Midbrain (tissue), 1 donor: Measurements from ENCODE around the gene SH3PXD2B.
"Not testable (repeated sequence)": the region's sequence is repeated elsewhere in the genome, so short reads cannot be mapped to it uniquely, and the experiment has no call there.

Experiments
- DNase-seq: peaks from one replicate; lab custom pipeline; 2025; lab: John Stamatoyannopoulos, UW

The SH3PXD2B gene

DNA sequence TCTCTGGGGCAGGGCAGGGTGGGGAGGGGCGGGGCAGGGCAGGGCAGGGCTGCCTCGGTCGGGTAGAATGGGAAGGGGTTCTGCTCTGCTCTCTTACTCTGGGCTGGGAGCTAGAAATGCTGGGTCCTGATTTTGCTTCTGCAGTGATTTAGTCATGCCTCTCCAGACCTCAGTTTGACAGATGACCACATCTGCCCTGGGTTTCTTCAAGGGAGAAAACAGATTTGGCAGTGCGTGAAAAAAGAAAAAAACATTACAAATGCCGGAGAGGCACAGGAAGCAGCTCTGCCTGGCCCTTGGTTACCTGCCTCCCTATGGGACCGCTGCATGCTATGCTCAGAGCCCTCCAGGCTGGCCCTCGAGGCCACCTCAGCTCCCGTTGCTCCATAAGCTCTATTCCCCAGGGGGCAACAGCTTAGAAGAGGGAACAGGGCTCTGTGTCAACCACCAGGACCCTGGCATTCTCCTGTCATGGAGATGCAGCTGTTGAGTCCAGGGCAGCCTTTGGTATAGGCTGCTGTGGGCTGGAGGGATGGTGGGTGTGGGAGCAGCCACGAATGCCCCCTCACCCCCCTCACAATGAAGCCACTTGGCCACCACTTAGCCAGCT lies 117.5 kb downstream of the SH3PXD2B start:
- no peak for DNase-seq

DNA sequence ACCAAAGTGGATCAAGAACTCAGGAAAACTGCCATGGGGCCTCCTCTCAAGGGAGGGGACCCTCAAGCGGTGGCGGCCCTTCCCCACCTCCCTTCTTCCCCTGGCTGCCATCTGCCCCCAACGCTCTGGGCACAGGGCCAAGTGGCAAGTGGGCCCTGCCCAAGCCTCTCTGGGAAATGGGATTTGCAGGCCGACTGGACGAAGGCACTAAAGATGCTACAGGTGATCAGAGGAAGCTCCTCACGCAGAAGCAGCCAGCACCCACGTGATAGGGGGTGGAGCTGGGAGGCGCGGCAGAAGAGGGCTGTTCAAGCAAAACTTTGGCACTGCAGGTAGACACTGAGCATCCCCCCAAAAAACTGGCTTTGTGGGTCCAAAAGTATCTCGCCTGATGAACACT lies 118.1 kb downstream of the SH3PXD2B start:
- no peak for DNase-seq

DNA sequence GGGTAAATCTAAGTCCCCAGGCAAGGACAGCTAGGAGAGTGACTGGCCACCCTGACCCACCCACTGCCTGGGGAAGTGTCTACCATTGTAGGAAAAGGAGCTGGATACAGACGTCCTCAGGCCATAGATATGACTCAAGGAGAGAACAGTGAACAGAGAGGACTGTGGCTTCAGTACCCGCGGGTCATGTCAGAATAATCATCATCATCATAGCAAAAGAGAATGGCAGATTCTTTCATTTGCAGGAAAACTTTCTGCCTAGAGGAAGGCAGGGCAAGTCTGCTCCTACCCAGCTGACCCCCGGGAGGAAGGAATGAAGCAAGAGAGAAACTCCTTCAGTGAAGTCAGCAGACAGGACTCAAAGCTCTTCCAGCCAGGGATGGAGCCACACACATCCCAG lies 118.6 kb downstream of the SH3PXD2B start:
- DNase-seq, result no peak

DNA sequence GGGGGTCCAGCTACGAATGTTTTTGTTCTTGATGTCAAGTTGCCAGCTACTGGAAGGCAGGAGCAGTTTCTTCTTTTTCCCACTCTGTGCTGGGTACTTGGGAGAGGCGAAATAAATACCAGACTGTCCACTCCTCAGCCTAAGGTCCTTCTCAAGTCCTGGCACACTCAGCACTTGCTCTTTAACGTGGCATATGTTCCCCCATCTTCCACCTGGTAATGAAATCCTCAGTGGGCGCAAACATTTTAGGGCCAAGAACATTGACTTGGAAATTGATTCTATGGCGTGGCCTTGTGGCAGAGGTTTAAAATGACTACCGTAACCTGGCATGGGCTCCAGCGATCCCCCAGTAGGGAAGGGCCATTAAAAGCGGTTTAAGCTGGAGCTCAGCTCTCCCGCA lies 119.7 kb downstream of the SH3PXD2B start:
- DNase-seq, result no peak

DNA sequence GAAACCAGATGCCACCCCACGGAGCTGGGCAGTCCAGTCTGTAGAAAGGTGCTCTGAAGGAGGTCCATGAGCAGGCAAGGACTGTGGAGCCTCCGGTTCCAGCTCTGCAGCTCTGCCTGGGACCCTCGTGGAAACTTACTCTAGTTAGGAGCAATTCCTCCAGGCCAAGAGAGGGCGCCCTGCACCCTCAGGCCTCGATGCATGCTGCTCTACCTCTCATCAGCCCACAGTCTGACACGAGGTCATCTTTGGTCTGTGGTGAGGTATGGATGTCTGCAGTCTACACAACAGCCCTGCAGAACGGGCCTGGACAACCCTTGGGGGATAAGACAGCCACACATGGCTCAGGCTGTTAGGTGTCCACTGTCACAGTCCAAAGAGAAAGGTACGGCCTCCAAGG lies 120.1 kb downstream of the SH3PXD2B start:
- DNase-seq, result no peak

DNA sequence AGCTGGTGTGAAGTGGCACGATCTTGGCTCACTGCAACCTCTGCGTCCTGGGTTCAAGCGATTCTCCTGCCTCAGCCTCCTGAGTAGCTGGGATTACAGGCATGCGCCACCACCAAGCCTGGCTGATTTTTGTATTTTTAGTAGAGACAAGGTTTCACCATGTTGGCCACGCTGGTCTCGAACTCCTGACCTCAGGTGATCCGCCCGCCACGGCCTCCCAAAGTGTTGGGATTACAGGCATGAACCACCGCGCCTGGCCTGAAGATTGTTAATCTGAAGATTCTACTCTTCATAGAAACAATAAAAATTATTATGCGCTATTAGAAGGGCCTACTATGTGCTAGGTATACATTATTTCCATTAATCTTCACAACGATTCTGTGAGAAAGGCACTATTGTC lies 127.4 kb downstream of the SH3PXD2B start:
- not testable (repeated sequence) for DNase-seq

DNA sequence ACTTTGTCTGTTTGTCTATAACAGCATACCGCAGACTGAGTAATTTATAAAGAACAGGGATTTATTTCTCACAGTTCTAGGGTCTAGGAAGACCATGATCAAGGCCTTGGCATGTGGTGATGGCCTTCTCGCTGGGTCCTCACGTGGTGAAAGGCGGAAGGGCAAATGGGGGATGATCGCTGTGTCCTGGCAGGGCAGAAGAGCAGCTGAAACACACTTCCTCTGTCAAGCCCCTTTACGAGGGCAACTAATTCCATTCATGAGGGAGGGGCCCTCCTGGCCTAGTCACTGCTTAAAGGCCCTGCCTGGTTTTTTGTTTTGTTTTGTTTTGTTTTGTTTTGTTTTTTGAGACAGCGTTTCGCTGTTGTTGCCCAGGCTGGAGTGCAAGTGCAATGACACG lies 128.9 kb downstream of the SH3PXD2B start:
- no peak for DNase-seq

DNA sequence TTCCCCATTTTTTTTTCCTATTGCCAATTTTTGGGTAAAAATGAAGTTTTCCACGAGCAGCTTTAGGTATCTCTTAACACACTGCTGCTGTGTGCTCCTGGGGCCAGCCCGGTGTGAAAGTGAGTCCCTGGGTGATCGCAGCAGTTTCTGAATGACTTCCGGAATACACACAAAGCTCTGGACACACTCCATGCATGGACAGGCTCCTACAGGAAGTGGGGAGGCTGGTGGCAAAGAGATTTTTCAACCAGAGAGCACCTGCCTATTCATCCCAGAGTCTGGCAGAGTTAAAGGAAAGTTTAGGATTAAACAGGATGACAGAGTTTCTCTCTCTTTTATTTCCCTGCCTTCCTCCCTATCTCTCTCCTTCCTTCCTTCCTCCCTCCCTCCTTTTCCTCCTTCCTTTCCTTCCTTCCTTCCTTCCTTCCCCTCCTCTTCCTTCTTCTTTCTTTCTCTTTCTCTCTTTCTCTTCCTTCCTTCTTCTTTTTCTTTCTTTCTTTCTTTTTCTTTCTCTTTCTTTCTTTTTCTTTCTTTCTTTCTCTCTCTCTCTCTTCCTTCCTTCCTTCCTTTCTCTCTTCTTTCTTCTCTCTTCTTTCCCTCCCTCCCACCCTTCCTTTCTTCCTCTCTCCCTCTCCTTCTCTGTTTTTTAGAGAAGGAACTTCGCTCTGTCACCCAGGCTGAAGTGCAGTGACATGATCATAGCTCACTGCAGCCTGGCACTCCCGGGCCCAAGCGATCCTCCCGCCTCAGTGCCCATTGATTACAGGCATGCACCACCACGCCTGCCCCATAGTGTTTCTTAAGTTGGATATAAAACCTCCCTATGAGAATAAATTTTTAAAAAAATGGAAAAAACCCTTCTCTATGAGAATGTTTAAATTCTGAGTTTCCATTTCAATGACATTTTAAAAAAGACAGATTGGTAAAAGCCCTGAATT lies 132.0 kb downstream of the SH3PXD2B start:
- no peak for DNase-seq

DNA sequence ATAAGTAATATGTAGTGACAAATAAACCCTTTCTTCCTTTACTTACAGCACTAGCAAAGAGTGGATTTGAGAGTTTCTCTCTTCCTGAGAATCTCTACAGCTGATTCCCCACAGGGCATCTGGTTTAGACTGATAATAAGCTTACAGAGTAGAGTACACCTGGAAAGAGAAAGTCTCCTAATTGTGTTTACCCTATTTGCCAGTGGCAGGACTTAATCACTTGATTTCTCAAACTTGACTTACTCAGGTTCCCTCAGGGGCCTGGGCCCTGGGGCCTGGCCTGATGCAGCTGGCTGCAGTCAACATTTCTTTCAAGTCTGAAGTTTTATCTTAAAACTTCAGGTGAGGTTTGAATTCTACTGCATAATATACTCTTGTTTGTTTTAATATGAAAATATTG lies 132.7 kb downstream of the SH3PXD2B start:
- DNase-seq, result no peak

DNA sequence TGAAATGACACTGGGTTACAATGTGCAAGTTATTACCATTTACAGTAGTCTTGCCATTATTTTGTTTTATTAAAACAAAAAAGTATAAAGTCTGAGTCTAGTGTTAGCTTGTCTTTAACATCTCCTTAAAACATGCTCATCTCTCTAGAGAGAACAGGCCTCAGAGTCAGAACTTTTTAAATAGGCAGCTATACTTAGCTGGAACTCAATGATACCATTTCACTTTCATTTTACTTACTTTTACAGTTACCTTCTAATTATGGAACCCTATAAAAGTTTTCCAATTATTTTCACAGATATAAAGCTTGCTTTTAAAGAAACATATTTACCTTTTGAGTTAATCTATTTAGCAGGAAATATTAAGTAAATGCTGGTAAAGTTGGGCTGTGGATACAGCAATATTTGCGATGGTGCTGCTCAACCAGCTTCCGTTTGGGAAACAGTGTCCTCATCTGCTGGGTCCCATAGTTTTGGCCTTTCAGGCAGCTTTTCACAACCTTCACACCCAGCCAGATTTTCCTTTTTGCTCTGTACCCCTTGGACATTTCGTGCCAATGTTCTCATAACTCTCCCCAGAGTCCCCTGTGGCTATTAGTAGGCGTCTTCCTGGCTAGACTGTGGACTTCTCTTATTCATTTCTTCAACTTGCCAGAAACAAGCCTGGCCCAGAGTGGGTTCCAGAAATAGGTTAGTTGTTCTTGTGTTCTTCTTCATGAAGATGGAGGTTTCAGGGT lies 134.4 kb downstream of the SH3PXD2B start:
- DNase-seq, result no peak

DNA sequence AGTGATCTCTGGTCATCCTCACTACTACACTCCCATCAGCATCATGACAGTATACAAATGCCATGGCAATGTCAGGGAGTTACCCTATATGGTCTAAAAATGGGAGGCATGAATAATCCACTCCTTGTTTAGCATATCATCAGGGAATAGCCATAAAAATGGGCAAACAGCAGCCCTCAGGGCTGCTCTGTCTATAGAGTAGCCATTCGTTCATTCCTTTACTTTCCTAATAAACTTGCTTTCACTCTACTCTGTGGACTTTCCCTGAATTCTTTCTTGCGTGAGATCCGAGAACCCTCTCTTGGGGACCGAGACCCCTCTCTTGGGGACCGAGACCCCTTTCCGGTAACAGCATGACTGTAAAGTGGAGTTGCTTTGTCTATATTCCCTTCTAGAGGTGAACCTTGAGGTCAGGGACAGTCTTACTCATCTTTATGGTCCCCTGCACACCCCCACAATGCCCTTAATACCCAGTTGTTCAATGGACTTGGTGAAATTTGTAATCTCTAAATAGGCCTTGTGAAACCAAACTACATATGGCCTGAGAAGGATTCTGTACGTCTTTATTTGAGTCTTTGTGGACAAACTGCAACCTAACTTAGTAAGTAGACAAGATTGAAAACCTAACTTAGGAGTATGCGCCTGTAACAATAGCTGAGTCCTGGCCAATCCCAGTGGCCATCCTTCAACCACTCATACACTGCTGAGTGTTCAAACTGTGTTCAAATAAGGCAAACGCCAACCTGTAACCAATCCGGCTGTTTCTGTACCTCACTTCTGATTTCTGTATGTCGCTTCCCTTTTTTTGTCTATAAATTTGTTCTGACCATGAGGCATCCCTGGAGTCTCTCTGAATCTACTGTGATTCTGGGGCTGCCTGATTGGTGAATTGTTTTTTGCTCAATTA lies 138.5 kb downstream of the SH3PXD2B start:
- DNase-seq, result no peak

DNA sequence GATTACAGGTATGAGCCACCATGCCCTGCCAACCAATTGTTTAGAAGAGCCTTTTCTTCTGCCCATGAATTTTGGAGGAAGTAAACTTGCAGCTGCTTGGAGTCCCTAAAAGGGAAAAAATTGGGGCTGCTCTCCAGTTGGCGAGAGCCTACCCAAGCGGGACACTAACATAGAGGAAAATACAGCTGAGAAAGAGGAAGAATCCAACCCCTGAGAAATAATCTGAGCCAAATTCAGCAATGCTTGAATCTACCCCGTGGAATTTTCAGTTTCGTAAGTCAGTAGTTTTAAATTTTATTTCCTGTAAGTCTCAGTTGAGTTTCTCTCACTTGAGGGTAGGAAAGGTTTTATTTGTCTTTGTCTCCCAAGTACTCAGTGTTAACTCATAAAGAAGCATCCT lies 140.4 kb downstream of the SH3PXD2B start:
- no peak for DNase-seq

DNA sequence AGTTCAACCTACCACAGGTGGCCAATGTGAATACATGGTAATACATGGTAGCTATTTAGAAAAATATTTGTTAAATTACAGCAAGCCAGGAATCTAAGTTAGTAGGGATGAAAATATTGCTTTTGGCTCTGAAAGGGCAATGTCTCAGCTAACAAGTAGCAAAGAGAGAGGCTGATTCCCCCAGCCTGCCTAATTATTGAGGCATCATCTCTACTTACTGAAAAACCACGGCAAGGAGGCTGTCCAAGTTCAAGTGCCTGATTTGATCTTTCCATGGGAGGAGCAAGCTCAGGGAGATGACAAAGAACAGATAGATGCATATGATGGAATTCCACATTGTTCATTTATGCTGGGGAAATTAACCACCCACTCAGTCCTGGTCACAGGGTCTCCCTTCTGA lies 142.0 kb downstream of the SH3PXD2B start:
- no peak for DNase-seq

DNA sequence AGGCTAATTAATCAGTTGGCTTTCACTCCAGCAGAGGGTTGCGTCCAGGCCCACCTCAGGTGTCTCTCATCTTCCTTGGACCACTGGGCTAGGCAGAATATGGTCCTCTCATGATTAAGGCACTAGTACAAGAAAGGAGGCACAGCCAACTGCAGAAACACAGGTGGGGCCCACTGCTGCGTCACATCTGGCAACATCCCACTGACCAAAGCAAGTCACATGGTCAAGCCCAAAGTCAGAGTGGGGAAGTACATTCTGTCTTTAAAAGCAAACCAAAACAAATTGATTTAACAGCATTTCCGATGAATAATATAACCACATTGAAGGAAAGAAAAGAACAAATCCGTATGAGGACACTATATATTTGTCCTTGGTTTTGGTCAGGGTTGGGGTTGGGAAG lies 142.7 kb downstream of the SH3PXD2B start:
- DNase-seq, result no peak

DNA sequence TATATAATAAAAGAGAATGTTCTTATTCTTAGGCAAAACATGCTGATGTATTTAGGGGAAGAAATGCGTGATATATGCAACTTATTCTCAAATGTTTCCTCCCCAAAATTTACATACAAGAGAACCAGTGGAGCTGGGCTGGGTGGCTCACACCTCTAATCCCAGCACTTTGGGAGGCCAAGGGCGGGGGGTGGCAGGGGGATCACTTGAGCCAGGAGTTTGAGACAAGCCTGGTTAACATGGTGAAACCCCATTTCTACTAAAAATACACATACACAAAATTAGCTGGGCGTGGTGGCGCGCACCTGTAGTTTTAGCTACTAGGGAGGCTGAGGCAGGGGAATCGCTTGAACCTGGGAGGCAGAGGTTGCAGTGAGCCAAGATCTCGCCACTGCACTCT lies 143.3 kb downstream of the SH3PXD2B start:
- no peak for DNase-seq

DNA sequence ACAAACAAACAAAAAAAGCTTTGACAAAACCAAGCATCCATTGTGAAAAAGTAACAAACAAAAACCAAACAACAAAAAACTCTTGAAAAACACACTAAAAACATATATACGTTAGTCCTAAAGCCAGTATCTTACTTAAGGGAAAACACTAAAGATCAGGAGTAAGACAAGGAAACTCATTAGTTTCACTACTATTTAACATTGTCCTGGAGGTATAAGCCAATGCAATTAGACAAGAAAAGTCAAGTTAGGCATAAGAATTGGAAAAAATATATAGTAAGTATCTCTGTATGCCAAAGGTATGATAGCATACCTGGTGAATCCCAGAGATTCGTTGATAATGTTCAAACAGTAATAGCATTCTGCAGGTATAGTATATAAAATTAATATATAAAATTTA lies 148.9 kb downstream of the SH3PXD2B start:
- DNase-seq, result no peak

DNA sequence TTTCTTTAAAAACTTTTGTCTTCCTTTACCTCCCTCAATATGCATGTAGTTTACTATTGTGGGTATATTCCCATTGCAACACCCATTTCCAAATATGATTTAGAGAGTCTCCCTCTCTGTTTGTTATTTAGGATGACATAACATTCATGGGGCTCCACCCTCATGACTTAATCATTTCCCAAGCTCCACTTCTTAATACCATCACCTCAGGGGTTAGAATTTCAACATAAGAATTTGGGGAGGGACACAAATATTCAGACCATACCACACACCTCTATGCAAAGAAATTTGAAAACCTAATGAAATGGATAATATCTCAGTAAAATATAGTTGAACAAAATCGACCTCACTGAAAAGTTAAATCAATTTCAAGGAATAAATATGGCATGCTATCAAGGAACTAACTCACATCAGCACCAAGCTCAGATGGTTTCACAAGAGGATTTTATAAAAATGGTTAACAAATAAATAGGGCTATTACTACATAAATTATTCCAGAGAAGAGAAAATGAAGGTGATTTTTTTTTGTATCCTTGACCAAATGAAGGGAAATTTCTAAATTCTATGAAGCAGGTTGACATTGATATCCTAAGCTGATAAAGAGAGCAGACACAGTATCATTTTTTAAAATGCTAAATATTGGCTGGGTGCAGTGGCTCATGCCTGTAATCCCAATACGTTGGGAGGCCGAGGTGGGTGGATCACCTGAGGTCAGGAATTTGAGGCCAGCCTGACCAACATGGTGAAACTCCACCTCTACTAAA lies 150.6 kb downstream of the SH3PXD2B start:
- DNase-seq, result no peak

DNA sequence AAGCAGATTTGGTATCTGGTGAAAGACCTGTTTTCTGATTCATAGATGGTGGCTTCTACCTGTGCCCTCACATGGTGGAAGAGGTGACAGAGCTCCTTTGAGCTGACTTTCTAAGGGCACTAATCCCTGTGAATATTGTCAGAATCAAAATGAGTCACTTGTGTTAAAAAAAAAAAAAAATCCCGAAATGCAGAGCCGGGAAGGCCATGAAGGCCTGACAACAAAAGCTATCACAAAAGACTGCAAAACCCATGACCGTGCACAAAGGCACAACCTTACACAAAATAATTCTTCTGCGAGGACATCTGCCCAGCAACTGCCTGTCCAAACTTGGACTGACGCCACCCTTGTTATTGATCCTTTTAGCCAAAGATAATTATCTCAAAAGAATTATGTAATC lies 151.2 kb downstream of the SH3PXD2B start:
- DNase-seq, result no peak

DNA sequence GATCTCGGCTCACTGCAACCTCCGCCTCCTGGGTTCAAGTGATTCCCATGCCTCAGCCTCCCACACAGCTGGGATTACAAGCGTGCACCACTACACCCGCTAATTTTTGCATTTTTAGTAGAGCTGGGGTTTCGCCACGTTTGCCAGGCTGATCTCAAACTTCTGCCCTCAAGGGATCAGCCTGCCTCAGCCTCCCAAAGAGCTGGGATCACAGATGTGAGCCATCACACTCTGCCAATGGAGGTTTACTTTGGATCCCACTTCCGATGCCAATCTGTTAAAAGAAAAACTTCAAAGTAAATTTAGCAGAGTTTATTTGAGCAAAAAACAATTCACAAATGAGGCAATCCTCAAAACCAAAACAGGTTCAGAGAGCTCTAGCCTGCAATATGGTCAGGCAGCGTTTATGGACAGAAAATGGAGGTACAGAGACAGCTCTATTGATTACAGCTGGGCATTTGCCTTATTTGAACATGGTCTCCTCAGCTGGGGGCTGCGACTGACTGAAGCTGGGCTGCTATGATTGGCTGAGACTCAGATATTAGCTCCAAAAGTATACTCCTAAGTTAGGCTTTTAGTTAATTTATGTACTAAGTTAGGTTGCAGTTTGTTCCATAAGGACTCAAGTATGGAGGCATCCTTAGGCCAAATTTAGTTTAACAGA lies 152.1 kb downstream of the SH3PXD2B start:
- DNase-seq, result no peak

DNA sequence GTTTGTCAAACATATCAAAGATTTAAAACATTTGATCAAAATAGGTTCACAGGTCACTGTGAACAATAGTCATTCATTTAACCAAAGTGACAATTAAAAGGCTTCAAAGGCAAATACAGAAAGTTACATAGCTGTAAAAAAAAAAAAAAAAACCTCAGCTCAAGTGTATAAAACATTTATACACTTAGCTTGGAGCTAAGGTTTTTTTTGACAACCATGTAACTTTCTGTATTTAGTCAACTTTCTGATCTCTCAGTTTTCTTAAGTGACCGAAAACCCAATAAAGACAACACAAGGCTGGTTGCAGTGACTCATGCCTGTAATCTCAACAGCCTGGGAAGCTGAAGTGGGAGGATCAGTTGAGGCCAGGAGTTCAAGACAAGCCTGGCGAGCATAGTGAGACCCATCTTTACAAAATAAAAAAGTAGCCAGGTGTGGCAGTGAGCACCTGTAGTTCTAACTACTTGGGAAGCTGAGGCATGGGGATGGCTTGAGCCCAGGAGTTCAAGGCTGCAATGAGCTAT lies 154.3 kb downstream of the SH3PXD2B start:
- no peak for DNase-seq
